Karpas-422 (cell line): Measurements from ENCODE around the gene PYROXD2. TPM values are rescaled to one million over a fixed set of nuclear protein-coding genes. Genes with fewer than 3 reads are reported as not detected.

ENCODE experiments used
- DNase-seq: peaks from one replicate; pipeline ENCODE4 v3.0.0-alpha.2; 2015
- H2AFZ ChIP-seq: fragments of 200-600 bp; sonication (generic); 2 replicates; pipeline ENCODE4 v1.6.1; 2014; ENCODE audit warnings: antibody characterized with exemption, low read length, mixed read lengths
- H3K27ac ChIP-seq: fragments of 200-600 bp; sonication (generic); 2 replicates; pipeline ENCODE4 v1.5.1; 2014; ENCODE audit warnings: mild to moderate bottlenecking, low read length, moderate library complexity
- H3K27me3 ChIP-seq: fragments of 200-600 bp; sonication (generic); 2 replicates; pipeline ENCODE4 v1.6.1; 2014; ENCODE audit warnings: low read length, mixed read lengths
- H3K36me3 ChIP-seq: fragments of 200-600 bp; sonication (generic); 2 replicates; pipeline ENCODE4 v1.6.1; 2014; ENCODE audit warnings: low read length, mixed read lengths; ENCODE audit not compliant: insufficient read depth
- H3K4me1 ChIP-seq: fragments of 200-600 bp; sonication (generic); 2 replicates; pipeline ENCODE4 v1.6.1; 2014; ENCODE audit warnings: mild to moderate bottlenecking, low read length, mixed read lengths
- H3K4me2 ChIP-seq: fragments of 200-600 bp; sonication (generic); 2 replicates; pipeline ENCODE4 v1.6.1; 2014; ENCODE audit warnings: low read length, low read depth, mild to moderate bottlenecking; ENCODE audit not compliant: poor library complexity, severe bottlenecking
- H3K4me3 ChIP-seq: fragments of 200-600 bp; sonication (generic); 2 replicates; pipeline ENCODE4 v1.5.1; 2014; ENCODE audit warnings: mild to moderate bottlenecking, antibody characterized with exemption, low read length, mixed read lengths
- H3K79me2 ChIP-seq: fragments of 200-600 bp; sonication (generic); 2 replicates; pipeline ENCODE4 v1.6.1; 2014; ENCODE audit warnings: mild to moderate bottlenecking, low read length, mixed read lengths
- H3K9ac ChIP-seq: fragments of 200-600 bp; sonication (generic); 2 replicates; pipeline ENCODE4 v1.6.0; 2014; ENCODE audit warnings: low read length
- H3K9me2 ChIP-seq: fragments of 200-600 bp; sonication (generic), shearing (Covaris generic); replicated peaks from 2 replicates; pipeline ENCODE4 v1.6.0; 2014; ENCODE audit warnings: mild to moderate bottlenecking, low read length, moderate library complexity; ENCODE audit not compliant: insufficient read depth
- H3K9me3 ChIP-seq: fragments of 300-700, 200-600 bp; sonication (generic); 2 replicates; pipeline ENCODE4 v1.6.1; 2014; ENCODE audit warnings: low read length, mixed read lengths
- H4K20me1 ChIP-seq: fragments of 200-600 bp; sonication (generic); 2 replicates; pipeline ENCODE4 v1.6.1; 2014; ENCODE audit warnings: mild to moderate bottlenecking, antibody characterized with exemption, low read length, low read depth; ENCODE audit not compliant: insufficient read depth
- total RNA-seq: library from RNA; depleted of rRNA; stranded (reverse); fragments of >200 nt; shearing (Covaris generic); gene quantifications from 2 replicates; pipeline ENCODE4 v1.2.3, GENCODE V29; 2014; ENCODE audit warnings: low replicate concordance

PYROXD2 gene
- total RNA-seq, 1 experiment from 2014 or later, result 1.2 TPM

GRCh38 chr10:98365406-98366061 lies 49.4 kb downstream of the PYROXD2 start:
- Histone ChIP-seq H2AFZ (no peak overlapping the region), H3K27me3 (no peaks in the 10 kb centered on the region), H3K9me2 (no peaks in the 10 kb centered on the region), H3K4me3 (no peak overlapping the region), H3K9ac (no peak overlapping the region), H3K4me2 (no peak overlapping the region), H3K36me3 (no peaks in the 10 kb centered on the region), H3K27ac (no peak overlapping the region), H3K4me1 (no peaks in the 10 kb centered on the region), H3K9me3 (no peaks in the 10 kb centered on the region), H4K20me1 (no peaks in the 10 kb centered on the region), H3K79me2 (no peaks in the 10 kb centered on the region)
- no peak for DNase-seq

- no peak overlapping the region for H3K4me2 ChIP-seq
- no peak overlapping the region for H2AFZ ChIP-seq
These were observed 50.4 kb downstream of the PYROXD2 start for GRCh38 chr10:98364432-98365102.

GRCh38 chr10:98363220-98363619 lies 51.8 kb downstream of the PYROXD2 start:
- H3K27ac ChIP-seq, result no peak overlapping the region

More at GRCh38 chr10:98364432-98365102, 50.4 kb downstream of the PYROXD2 start:
- no peak overlapping the region for H3K27ac ChIP-seq
- H3K36me3 ChIP-seq, result no peaks in the 10 kb centered on the region
- no peaks in the 10 kb centered on the region for H3K79me2 ChIP-seq
- H3K27me3 ChIP-seq, result no peaks in the 10 kb centered on the region
- H3K9me3 ChIP-seq, result no peaks in the 10 kb centered on the region
- H3K9ac ChIP-seq, result no peak overlapping the region
- H3K9me2 ChIP-seq, result no peaks in the 10 kb centered on the region
- H3K4me3 ChIP-seq, result no peak overlapping the region
- H4K20me1 ChIP-seq, result no peaks in the 10 kb centered on the region
- no peaks in the 10 kb centered on the region for H3K4me1 ChIP-seq
- no peak for DNase-seq

GRCh38 chr10:98361131-98362025 lies 53.6 kb downstream of the PYROXD2 start:
- no peak overlapping the region for H3K4me3 ChIP-seq
- no peaks in the 10 kb centered on the region for H4K20me1 ChIP-seq
- no peak overlapping the region for H2AFZ ChIP-seq
- no peaks in the 10 kb centered on the region for H3K4me1 ChIP-seq
- H3K79me2 ChIP-seq, result no peaks in the 10 kb centered on the region
- H3K9me2 ChIP-seq, result no peaks in the 10 kb centered on the region
- no peak overlapping the region for H3K4me2 ChIP-seq
- H3K36me3 ChIP-seq, result no peaks in the 10 kb centered on the region
- no peak overlapping the region for H3K9ac ChIP-seq
- H3K27ac ChIP-seq, result no peak overlapping the region
- no peaks in the 10 kb centered on the region for H3K27me3 ChIP-seq
- no peaks in the 10 kb centered on the region for H3K9me3 ChIP-seq
- DNase-seq, result no peak

More at GRCh38 chr10:98363220-98363619, 51.8 kb downstream of the PYROXD2 start:
- Histone ChIP-seq H3K4me3 (no peak overlapping the region), H2AFZ (no peak overlapping the region), H3K36me3 (no peaks in the 10 kb centered on the region), H3K4me2 (no peak overlapping the region), H3K4me1 (no peaks in the 10 kb centered on the region), H4K20me1 (no peaks in the 10 kb centered on the region), H3K27me3 (no peaks in the 10 kb centered on the region), H3K9me3 (no peaks in the 10 kb centered on the region), H3K9me2 (no peaks in the 10 kb centered on the region), H3K79me2 (no peaks in the 10 kb centered on the region), H3K9ac (no peak overlapping the region)
- DNase-seq, result no peak

GRCh38 chr10:98357194-98357822 lies 57.7 kb downstream of the PYROXD2 start:
- Histone ChIP-seq H3K36me3 (no peaks in the 10 kb centered on the region), H4K20me1 (no peaks in the 10 kb centered on the region), H3K4me1 (no peaks in the 10 kb centered on the region), H3K27me3 (no peaks in the 10 kb centered on the region), H3K4me2 (no peak overlapping the region), H3K9me3 (no peaks in the 10 kb centered on the region), H3K9me2 (no peaks in the 10 kb centered on the region), H3K27ac (no peak overlapping the region), H2AFZ (no peak overlapping the region), H3K4me3 (no peak overlapping the region), H3K9ac (no peak overlapping the region), H3K79me2 (no peaks in the 10 kb centered on the region)
- no peak for DNase-seq

GRCh38 chr10:98354491-98354890 lies 60.5 kb downstream of the PYROXD2 start:
- Histone ChIP-seq H3K4me3 (no peak overlapping the region), H4K20me1 (no peaks in the 10 kb centered on the region), H2AFZ (no peak overlapping the region), H3K4me2 (no peak overlapping the region), H3K9ac (no peak overlapping the region), H3K27me3 (no peaks in the 10 kb centered on the region), H3K27ac (no peak overlapping the region), H3K9me3 (no peaks in the 10 kb centered on the region), H3K9me2 (no peaks in the 10 kb centered on the region), H3K79me2 (no peaks in the 10 kb centered on the region), H3K36me3 (no peaks in the 10 kb centered on the region), H3K4me1 (peaks cover 5% of the 10 kb centered on the region)
- no peak for DNase-seq

DNA sequence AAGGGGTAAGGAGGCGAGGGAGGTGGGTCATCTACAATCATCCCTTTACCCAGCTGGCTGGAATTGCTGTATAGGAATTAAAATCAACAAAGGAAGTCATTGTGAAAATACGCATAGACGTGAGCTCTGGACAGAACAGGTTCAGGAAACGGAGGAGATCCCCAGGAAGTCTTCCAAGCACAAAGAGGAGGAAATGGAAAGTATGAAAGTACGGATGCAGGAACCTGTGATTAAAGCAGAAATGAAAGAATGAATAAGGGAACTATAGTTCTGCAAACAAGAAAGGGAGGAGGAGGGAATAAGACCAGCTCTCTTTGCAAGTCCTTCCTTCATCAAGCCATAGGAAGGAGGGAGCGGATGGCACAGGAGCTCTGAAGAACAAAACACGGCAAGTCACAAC lies 61.8 kb downstream of the PYROXD2 start:
- Histone ChIP-seq H3K9me3 (no peaks in the 10 kb centered on the region), H3K4me2 (no peak overlapping the region), H3K27ac (no peak overlapping the region), H3K36me3 (no peaks in the 10 kb centered on the region), H3K79me2 (no peaks in the 10 kb centered on the region), H3K9ac (no peak overlapping the region), H3K4me1 (peaks cover 11% of the 10 kb centered on the region), H2AFZ (no peak overlapping the region), H4K20me1 (no peaks in the 10 kb centered on the region), H3K9me2 (no peaks in the 10 kb centered on the region), H3K27me3 (no peaks in the 10 kb centered on the region), H3K4me3 (no peak overlapping the region)
- no peak for DNase-seq
